HEK293T (cell line): Measurements from ENCODE around the gene NRL.

Experiments
- BHLHE40 ChIP-seq: fragments of 450-650 bp; IDR thresholded peaks from 2 replicates; pipeline ENCODE4 v1.6.1; 2016; ENCODE audit warnings: mild to moderate bottlenecking, moderate library complexity, borderline replicate concordance
- ELF4 ChIP-seq: fragments of 450-650 bp; IDR thresholded peaks from 2 replicates; pipeline ENCODE4 v1.6.1; 2017; ENCODE audit warnings: antibody characterized with exemption
- FOXA1 ChIP-seq: fragments of 450-650 bp; IDR thresholded peaks from 2 replicates; pipeline ENCODE4 v1.6.1; 2016; ENCODE audit warnings: mild to moderate bottlenecking
- FOXK2 ChIP-seq: fragments of 450-650 bp; IDR thresholded peaks from 2 replicates; pipeline ENCODE4 v1.6.1; 2016; ENCODE audit warnings: mild to moderate bottlenecking
- FOXM1 ChIP-seq: fragments of 450-650 bp; IDR thresholded peaks from 2 replicates; pipeline ENCODE4 v1.6.1; 2017; ENCODE audit warnings: mild to moderate bottlenecking, borderline replicate concordance
- L3MBTL2 ChIP-seq: fragments of 450-650 bp; conservative IDR thresholded peaks from 2 replicates; pipeline ENCODE4 v1.6.1; 2016; ENCODE audit warnings: mild to moderate bottlenecking
- SP1 ChIP-seq: fragments of 450-650 bp; IDR thresholded peaks from 2 replicates; pipeline ENCODE4 v1.6.1; 2017
- TARDBP ChIP-seq: fragments of 450-650 bp; IDR thresholded peaks from 2 replicates; pipeline ENCODE4 v1.6.1; 2016

DNA sequence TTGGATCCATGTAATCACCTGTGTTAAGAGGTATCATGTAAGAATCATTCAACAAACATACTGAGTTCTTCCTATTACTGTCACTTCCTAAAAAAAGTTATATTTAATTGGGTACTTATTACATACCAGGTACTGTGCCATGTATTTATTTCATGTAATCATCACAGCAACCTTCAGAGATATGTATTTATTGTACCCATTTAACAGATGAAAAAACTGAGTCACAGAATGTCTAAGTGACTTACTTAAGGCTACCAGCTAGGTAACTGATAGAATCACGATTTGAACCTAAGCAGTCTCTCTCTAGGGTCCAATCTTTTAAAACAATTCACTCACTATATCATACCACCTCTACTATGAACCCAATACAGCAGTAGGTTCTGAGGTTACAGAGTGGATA, 29.7 kb upstream of the NRL start:
- no peak for TF ChIP-seq FOXK2
- TF ChIP-seq TARDBP, result no peak
- no peak for TF ChIP-seq FOXM1
- no peak for TF ChIP-seq FOXA1
- TF ChIP-seq L3MBTL2, result no peak
- TF ChIP-seq SP1, result no peak
- TF ChIP-seq ELF4, result no peak
- TF ChIP-seq BHLHE40, result no peak
